ENCODE data around the gene THAP7. TPM values are rescaled to one million over a fixed set of nuclear protein-coding genes. Genes with fewer than 3 reads are reported as not detected.
"Not testable (repeated sequence)": the region's sequence is repeated elsewhere in the genome, so short reads cannot be mapped to it uniquely, and the experiment has no call there.

Gene THAP7
- total RNA-seq, 1 donor from 2014 or later, result 18.2 TPM

DNA sequence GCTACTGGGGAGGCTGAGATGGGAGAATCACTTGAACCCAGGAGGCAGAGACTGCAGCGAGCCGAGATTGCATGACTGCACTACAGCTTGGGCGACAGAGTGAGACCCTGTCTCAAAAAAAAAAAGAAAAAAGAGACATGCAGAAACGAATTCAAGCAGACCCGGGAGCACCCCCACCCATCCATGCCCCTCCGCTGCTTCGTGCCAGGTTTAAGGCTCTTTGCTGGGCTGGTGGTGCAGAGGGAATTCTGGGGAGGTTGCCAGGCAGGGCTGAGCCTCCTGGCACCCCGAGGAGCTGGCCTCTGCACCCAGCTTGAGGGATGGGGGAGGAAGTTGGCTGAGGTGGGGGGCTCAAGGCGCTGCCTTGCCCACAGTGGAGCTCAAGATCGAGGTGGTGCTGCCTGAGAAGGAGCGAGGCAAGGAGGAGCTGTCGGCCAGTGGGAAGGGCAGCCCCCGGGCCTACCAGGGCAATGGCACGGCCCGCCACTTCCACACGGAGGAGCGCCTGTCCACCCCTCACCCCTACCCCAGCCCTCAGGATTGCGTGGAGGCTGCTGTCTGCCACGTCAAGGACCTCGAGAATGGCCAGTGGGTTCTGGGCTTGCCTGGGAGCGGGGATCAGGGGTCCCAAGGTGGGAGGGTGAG is 28.9 kb downstream of the THAP7 start:
- intact Hi-C loops (cut with DNase I), result no loop called here
- no peak for DNase-seq (ENCODE audit: low spot score)

- DNase-seq (ENCODE audit: low spot score); intact Hi-C loops (cut with DNase I): not testable (repeated sequence)
Measured at GRCh38 chr22:20972014-20972694, 29.8 kb downstream of the THAP7 start.

GRCh38 chr22:20970939-20971657 is 30.8 kb downstream of the THAP7 start:
- intact Hi-C loops (cut with DNase I), result no loop called here
- DNase-seq (ENCODE audit: low spot score), result no peak

GRCh38 chr22:20968281-20968977 is 33.5 kb downstream of the THAP7 start:
- no peak for DNase-seq (ENCODE audit: low spot score)
- intact Hi-C loops (cut with DNase I), result no loop called here

GRCh38 chr22:20967697-20968211 is 34.2 kb downstream of the THAP7 start:
- intact Hi-C loops (cut with DNase I), result no loop called here
- no peak for DNase-seq (ENCODE audit: low spot score)

GRCh38 chr22:20966883-20967696 is 34.8 kb downstream of the THAP7 start, which contains the start of gene AIFM3:
TSS of gene AIFM3 (plus strand) at chr22:20967255. CDS start at chr22:20967945, 690 bp downstream.
- intact Hi-C loops (cut with DNase I), result no loop called here
- no peak for DNase-seq (ENCODE audit: low spot score)

GRCh38 chr22:20965888-20966855 is 35.7 kb downstream of the THAP7 start:
- no peak for DNase-seq (ENCODE audit: low spot score)
- intact Hi-C loops (cut with DNase I), result no loop called here

DNA sequence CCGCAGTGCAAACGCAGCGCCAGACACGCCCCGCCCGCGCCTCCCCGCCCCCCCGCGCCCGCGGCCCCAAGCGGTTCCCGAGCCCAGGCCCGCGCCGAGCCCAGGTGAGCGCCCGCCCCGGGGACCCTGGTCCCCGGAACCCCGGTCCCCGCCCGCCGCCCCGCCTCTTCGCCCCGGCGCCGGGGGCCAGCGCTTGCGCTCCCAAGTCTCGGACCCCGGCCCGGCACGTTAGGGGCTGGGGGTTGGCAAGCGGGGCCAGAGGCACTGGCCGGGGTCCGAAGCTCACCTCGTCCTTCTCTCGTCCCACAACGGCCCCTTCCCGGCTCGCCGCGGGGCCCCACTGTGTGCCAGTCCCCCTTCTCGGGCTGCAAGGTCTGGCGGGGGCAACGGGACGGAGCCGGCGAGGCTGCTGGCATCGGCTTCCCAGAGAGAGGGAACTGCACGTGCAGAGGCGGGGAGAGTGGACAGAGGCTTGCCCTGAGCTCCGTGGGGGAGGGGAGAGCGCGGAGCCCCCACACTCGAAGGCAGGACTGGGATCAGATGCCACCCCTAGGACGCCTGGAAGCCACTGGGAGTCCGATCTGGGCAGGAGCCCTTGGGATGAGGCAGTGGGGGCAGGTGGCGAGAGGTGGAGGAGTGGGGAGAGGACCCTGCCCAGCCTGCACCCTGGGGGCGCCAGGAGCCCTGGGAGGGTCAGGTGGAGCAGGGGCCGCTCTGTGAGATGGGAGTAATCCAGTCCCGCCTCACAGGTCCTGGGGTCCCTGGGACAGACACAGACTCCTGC is 36.6 kb downstream of the THAP7 start:
- no peak for DNase-seq (ENCODE audit: low spot score)
- intact Hi-C loops (cut with DNase I), result no loop called here

DNA sequence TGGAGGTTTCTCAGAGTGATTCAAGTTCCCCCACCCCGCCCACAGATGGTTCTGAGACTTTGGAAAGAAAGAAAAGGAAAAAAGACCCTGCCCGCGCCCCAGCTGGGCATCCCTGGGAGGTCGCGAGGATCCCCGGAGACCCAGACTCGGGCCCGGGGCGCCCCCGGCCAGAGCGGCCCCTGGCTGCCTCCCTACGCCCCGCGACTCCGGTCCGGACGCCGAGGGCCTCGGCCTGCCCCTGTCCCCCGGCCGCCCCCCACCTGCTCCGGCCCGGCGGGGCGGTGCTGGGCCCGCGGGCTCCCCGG is 37.2 kb downstream of the THAP7 start:
- no peak for DNase-seq (ENCODE audit: low spot score)
- intact Hi-C loops (cut with DNase I), result no loop called here

GRCh38 chr22:20964090-20964798 is 37.7 kb downstream of the THAP7 start:
- DNase-seq (ENCODE audit: low spot score), result no peak
- intact Hi-C loops (cut with DNase I), result no loop called here

- no peak for DNase-seq (ENCODE audit: low spot score)
- intact Hi-C loops (cut with DNase I), result no loop called here
Measured at GRCh38 chr22:20963201-20964052, 38.5 kb downstream of the THAP7 start.

DNA sequence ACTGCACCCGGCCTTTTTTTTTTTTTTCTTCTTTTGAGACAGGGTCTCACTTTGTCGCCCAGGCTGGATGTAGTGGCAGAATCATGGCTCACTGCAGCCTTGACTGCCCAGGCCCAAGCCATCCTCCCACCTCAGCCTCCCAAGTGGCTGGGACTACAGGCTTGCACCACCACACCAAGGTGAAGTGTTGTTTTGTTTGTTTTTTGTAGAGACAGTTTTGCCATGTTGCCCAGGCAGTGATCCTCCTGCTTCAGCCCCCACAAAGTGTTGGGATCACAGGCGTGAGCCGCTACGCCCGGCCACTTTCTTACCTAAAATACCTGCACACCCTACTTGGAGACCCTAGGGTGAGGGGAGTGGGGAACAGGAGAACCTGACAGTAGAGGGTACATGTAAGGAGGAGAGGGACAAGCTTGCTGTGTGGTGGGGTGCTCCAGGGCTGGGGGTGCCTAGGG is 39.4 kb downstream of the THAP7 start:
- intact Hi-C loops (cut with DNase I), result no loop called here
- DNase-seq (ENCODE audit: low spot score), result peak; percentile 29

DNA sequence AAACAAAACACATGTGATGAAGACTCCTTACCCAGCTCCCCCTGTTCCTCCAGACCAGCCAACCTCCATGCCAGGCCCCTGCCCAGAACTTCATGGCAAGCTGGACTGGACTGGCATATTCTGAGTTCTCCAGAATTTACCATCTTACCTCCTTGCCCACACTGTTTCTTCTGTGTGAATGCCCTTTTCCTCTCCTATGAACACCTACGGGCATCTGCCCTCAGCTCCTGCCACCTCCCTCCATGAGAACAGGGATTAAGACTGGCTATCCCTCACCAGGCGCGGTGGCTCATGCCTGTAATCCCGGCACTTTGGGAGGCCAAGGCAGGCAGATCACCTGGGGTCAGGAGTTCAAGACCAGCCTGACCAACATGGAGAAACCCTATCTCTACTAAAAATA is 41.3 kb downstream of the THAP7 start:
- intact Hi-C loops (cut with DNase I), result no loop called here
- no peak for DNase-seq (ENCODE audit: low spot score)

DNA sequence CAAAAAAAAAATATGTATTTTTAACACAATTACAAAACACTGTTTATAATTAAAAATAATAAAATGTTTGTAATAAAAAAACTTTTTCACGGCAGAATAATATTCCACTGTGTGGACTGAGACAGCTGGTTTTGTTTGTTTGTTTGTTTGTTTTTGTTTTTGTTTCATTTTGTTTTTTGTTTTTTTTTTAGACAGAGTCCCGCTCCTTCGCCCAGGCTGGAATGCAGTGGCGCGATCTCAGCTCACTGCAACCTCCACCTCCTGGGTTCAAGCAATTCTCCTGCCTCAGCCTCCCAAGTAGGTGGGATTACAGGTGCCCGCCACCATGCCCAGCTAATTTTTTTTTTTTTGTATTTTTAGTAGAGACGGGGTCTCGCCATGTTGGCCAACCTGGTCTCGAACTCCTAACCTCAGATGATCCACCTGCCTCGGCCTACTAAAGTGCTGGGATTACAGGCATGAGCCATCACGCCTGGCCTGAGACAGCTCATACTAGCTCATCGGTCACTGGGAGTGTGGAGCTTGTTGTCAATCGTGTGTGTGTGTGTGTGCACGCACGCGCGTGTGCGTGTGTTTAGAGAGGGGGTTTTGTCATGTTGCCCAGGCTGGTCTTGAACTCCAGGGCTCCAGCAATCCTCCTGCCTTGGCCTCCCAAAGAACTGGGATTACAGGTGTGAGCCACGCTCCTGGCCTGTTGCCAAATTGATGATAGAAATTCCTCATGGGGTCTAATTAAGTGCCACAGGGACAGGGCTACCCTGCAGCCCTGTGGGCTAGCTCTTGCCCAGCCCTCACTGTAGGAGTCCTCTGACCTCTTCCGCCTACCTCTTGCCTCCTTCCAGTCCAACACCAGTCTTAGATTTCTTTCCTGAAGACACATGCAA is 42.1 kb downstream of the THAP7 start:
- DNase-seq (ENCODE audit: low spot score), result no peak
- intact Hi-C loops (cut with DNase I), result no loop called here

All from cardiac septum (tissue), 1 donor.